A172 (cell line): ENCODE data around the gene UAP1. TPM values are rescaled to one million over a fixed set of nuclear protein-coding genes. Genes with fewer than 3 reads are reported as not detected.

Experiments
- total RNA-seq: library from RNA; depleted of rRNA; stranded (reverse); fragments of >200 nt; shearing (Covaris generic); gene quantifications from 2 replicates; pipeline ENCODE4 v1.2.3, GENCODE V29; 2014; rRNA removed

UAP1 gene
- total RNA-seq, 1 experiment from 2014 or later = 258 TPM

Other genes with a start within 250 kb of the UAP1 start
- not detected in 2 replicates for gene SPATA46, start 184.9 kb upstream of the UAP1 start, total RNA-seq
- gene C1orf226, start 180.0 kb upstream of the UAP1 start, total RNA-seq = 1.9 and 2.9 TPM in 2 replicates
- gene SH2D1B, start 149.6 kb upstream of the UAP1 start, total RNA-seq = 0.03 and 0.05 TPM in 2 replicates
- 165 and 191 TPM in 2 replicates for gene UHMK1, start 63.9 kb upstream of the UAP1 start, total RNA-seq
- gene DDR2, start 70.7 kb downstream of the UAP1 start, total RNA-seq = 73.0 and 84.2 TPM in 2 replicates
- 23.0 and 29.7 TPM in 2 replicates for gene HSD17B7, start 229.0 kb downstream of the UAP1 start, total RNA-seq